VCaP (cell line): ENCODE results near the gene PANX1.

Source experiments
- H3K27ac ChIP-seq: fragments of 450-650 bp; 2 replicates; pipeline ENCODE4 v1.5.1; 2017
- TF ChIP-seq, protein P1 (sequence below): fragments of 450-650 bp; conservative IDR thresholded peaks from 2 replicates; pipeline ENCODE4 v1.5.1; 2017; ENCODE audit warnings: mild to moderate bottlenecking, moderate library complexity

The PANX1 gene

GRCh38 chr11:94186342-94187203 is 57.9 kb downstream of the PANX1 start:
- no peak overlapping the region for H3K27ac ChIP-seq
- TF ChIP-seq, protein P1, sequence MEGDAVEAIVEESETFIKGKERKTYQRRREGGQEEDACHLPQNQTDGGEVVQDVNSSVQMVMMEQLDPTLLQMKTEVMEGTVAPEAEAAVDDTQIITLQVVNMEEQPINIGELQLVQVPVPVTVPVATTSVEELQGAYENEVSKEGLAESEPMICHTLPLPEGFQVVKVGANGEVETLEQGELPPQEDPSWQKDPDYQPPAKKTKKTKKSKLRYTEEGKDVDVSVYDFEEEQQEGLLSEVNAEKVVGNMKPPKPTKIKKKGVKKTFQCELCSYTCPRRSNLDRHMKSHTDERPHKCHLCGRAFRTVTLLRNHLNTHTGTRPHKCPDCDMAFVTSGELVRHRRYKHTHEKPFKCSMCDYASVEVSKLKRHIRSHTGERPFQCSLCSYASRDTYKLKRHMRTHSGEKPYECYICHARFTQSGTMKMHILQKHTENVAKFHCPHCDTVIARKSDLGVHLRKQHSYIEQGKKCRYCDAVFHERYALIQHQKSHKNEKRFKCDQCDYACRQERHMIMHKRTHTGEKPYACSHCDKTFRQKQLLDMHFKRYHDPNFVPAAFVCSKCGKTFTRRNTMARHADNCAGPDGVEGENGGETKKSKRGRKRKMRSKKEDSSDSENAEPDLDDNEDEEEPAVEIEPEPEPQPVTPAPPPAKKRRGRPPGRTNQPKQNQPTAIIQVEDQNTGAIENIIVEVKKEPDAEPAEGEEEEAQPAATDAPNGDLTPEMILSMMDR, result no peak

- TF ChIP-seq, protein P1, result no peak
- no peak overlapping the region for H3K27ac ChIP-seq
Observed at GRCh38 chr11:94193288-94193687, 64.6 kb downstream of the PANX1 start.

DNA sequence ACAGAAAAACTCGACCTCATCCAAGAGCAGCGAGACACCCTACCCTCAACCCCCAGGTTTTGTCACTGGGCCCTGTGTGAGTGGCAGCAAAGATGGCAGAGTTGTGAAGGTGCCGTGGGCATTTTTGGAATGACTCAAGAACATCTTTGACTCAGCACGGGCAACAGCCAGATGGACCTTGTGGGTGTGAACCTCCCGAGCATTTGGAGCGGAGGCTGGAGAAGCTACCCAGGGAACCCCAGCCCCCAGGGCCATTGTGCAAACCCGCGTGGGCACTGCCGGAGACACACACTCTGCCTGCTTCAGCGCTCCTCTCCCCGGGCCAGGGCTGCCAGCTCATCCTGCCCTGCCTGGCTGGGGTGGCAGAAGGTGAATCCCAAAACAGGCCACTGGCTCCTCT is 66.1 kb downstream of the PANX1 start:
- TF ChIP-seq, protein P1, result no peak
- no peak overlapping the region for H3K27ac ChIP-seq

GRCh38 chr11:94196363-94196762 is 67.7 kb downstream of the PANX1 start:
- H3K27ac ChIP-seq, result no peak overlapping the region
- TF ChIP-seq, protein P1, result no peak

- TF ChIP-seq, protein P1, result no peak
Observed at GRCh38 chr11:94198718-94199117, 70.1 kb downstream of the PANX1 start.

GRCh38 chr11:94199136-94200130 is 70.8 kb downstream of the PANX1 start:
- no peak overlapping the region for H3K27ac ChIP-seq
- TF ChIP-seq, protein P1, result no peak

More at GRCh38 chr11:94198718-94199117, 70.1 kb downstream of the PANX1 start:
- H3K27ac ChIP-seq, result no peak overlapping the region

- H3K27ac ChIP-seq, result no peak overlapping the region
- TF ChIP-seq, protein P1, result no peak
Observed at GRCh38 chr11:94201004-94201465, 72.4 kb downstream of the PANX1 start.
